ENCODE measurements around the gene ADARB2.

DNA sequence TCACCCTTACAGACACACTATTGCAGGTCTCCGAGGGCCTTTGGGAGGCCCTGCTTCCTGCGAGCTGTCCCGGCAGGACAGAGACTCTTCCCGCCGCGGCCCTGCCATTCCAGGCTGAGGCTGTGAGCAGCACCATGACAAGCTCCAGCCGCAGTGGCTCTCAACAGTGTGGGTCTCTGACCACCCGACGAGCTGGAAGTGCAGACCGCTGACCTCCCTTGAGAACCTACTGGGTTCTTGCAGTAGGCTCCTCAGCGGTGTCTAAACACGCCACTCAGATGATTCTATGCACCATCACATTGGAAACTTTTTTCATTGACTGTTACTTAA lies 377.7 kb downstream of the ADARB2 start:
- TF ChIP-seq CTCF (IDR thresholded peaks at IDR 0.05; ENCODE audit: low read depth, low read length, missing input control) (no peak), HNF4G (IDR thresholded peaks at IDR 0.05) (no peak), GABPA (IDR thresholded peaks at IDR 0.05 in 1 of 2, conservative IDR thresholded peaks at IDR 0.05 in 1 of 2) (no peak)
